Erythroblast (primary cell): ENCODE results near the gene YAF2.

Experiments
- DNase-seq, 2 experiments: peaks; one replicate each; lab custom pipeline; 2025; lab: John Stamatoyannopoulos, UW
- GATA1 ChIP-seq: IDR thresholded peaks from 2 replicates; pipeline ENCODE4 v1.6.1; 2011; ENCODE audit warnings: low read depth, mild to moderate bottlenecking, control low read depth, low read length, moderate library complexity
- POLR2A ChIP-seq: IDR thresholded peaks from 2 replicates; pipeline ENCODE4 v1.6.1; 2011; ENCODE audit warnings: mild to moderate bottlenecking, low read length

Gene YAF2

DNA sequence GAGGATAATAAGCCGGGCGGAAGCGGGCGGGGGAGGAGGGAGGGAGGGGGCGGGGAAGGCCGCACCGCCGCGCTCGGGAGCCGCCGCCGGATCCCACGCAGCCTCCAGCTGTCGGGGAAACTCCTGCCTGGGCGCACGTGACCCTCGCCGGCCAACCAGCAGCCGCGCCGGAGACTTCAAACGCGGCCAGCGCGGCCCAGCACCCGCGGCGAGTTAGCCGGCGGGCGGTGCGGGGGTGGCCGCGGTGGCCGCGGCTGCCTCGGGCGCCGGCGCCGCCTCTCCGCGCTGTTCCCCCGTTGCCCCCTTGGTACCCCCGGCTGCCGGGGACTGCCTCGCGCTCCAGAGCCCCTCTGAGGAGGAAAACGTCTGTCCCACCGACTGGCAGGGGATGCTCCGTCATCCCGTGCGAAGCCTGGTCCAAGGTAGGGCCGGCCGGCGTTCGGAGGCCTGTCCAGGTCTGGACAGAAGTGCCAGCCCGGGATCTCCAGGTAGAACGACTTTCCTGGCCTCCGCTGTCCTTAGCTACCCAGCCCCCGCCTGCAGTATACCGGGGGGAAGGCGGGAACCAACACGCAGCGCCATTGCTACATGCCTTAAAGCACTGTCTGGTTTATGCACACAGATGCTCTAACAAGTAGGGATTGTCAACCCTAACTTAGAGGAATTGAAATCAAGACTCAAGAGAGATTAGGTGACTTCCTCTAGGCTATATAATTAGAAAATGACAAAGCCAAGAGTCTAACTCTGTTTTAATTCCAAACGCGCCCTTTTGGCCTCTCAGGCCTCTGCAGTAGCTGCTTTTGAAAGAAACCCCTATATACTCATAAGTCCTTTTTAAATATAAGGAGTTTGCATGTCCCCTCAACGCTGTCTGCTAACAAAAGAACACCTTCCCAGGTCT, at the start of gene YAF2:
Gene YAF2, minus strand, starts transcription at position 9 of the 901 bp plus-strand sequence. CDS start 68 bp downstream, outside the sequence.
- TF ChIP-seq GATA1 (no peak), POLR2A (peak; percentile 89)
- DNase-seq, result peak; percentile 91 to 95

GRCh38 chr12:42286741-42287140, 48.7 kb upstream of the YAF2 start:
- DNase-seq, result no peak
- TF ChIP-seq GATA1, result no peak
- TF ChIP-seq POLR2A, result no peak

GRCh38 chr12:42285431-42285830, 47.4 kb upstream of the YAF2 start:
- DNase-seq, result no peak
- TF ChIP-seq GATA1 (no peak), POLR2A (no peak)

DNA sequence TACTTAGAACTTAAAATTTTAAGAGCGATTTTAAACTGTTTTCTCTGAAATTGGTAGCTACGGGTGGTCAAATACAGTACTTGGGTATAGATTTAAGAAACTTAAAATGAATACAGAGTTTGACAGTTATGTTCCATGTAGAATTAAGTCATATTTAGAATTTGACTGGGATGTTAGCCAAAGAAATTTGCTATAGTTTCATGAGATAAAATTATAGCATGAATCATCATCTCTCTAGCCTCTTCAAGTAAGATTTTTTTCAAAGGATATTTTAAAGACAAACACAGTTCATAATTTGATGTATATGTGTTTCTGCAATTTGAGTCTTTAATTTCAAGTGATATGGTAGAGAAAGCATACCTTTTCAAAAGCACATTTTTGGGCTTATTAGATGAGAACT, 46.8 kb upstream of the YAF2 start:
- TF ChIP-seq GATA1, result no peak
- TF ChIP-seq POLR2A, result no peak
- no peak for DNase-seq

DNA sequence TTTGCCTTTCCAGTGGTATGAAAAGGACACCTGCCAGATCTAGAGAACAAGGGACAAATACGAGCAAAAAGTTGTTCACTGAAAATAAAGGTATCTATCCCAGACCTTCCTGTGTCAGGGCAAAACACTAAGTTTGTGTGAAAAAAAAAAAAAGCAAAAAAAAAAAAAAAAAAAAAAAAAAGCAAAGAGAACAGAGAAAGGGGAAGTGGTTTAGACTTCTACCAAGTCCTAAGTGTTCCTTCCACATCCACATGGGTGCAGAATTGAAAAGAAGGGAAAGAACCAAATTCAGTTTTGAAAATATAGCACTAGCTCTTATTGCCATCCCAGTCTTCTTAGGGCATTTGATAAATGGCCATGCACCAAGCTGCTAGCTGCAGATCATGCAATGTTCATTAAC, 46.1 kb upstream of the YAF2 start:
- no peak for TF ChIP-seq POLR2A
- no peak for TF ChIP-seq GATA1
- DNase-seq, result no peak

DNA sequence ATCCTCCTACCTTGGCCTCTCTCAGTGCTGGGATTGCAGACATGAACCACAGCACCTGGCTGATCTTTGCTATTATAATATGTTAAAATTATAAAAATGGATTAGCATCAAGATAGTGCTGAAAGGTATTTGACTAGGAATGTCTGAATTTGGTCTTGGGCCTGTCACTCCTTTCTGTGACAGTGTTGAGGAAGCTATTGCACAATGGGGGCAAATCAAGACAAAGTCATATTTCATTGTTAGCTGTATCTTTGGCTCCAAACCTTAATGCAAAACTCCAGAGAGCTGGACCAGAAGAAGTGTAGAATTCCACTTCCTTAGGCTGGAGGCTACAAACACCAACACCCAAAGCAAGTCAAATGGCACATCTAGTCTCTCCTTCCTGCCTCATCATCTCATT, 45.7 kb upstream of the YAF2 start:
- DNase-seq, result no peak

GRCh38 chr12:42282294-42282693, 44.2 kb upstream of the YAF2 start:
- no peak for DNase-seq
- no peak for TF ChIP-seq POLR2A
- TF ChIP-seq GATA1, result no peak

More for the DNA sequence above, 45.7 kb upstream of the YAF2 start:
- TF ChIP-seq GATA1, result no peak
- TF ChIP-seq POLR2A, result no peak

DNA sequence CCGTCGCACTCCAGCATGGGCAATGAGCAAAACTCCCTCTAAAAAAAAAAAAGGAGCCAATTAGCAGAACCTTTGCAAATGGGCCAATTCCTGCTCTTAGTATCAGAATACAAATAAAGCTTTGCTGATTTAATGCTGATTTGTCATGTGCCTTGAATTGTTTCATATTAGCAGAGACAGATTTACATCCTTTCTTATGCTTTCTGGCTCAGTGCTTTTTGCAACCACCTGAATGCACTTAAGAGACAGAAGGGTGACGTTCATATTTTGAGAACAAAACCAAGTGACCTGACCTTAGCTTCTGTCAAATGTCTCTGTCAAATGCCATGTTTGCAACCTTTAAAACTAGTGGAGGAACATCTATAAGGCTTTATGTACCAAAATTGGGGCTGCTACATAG, 43.8 kb upstream of the YAF2 start:
- no peak for TF ChIP-seq GATA1
- TF ChIP-seq POLR2A, result no peak
- DNase-seq, result no peak

- no peak for DNase-seq
- TF ChIP-seq GATA1 (no peak), POLR2A (no peak)
These were observed 43.2 kb upstream of the YAF2 start for GRCh38 chr12:42281278-42281677.

DNA sequence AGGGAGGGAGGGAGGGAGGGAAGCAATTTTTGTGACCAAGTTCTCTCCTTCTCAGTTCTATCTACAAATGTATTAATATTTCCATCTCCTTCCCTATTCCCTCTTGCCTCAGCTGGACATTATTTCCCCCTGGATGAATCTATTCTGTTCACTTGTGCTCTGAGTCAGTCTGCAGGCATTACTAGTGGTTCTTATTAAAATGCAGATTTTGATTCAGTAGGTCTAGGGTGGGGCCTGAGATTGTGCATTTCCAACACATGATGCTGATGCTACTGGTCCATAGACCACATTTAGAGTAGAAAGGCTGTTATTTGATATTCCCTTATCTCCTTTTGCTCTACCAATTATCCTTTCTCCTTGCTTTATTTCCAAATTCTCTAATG, 40.1 kb upstream of the YAF2 start:
- TF ChIP-seq POLR2A (no peak), GATA1 (no peak)
- no peak for DNase-seq

DNA sequence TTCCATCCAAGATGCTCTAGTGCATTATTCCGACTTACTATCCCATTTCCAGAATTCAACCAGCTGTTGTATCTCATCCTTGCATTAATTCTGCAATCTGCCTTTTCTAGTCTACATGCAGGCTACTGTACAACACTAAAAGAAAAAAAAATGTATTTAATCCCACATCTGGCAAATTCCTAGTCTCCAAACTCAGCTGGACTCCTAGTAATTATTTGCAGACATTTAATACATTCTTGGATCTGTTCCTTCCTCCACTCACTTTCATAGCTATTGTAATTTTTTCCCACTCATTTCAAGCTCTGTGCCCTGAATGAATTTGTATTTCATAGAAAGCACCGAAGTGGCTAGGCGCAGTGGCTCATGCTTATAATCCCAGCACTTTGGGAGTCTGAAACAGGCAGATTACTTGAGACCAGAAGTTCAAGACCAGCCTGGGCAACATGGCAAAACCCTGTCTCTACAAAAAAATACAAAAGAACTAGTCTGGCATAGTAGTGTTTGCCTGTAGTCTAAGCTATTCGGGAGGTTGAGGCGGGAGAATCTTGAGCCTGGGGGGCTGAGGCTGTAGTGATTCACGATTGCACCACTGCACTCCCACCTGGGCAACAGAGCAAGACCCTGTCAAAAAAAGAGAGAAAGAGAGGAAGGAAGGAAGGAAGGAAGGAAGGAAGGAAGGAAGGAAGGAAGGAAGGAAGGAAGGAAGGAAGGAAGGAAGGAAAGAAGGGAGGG, 39.5 kb upstream of the YAF2 start:
- TF ChIP-seq POLR2A, result no peak
- TF ChIP-seq GATA1, result no peak
- DNase-seq, result no peak

GRCh38 chr12:42275499-42275898, 37.5 kb upstream of the YAF2 start:
- no peak for DNase-seq
- TF ChIP-seq GATA1, result no peak
- TF ChIP-seq POLR2A, result no peak

DNA sequence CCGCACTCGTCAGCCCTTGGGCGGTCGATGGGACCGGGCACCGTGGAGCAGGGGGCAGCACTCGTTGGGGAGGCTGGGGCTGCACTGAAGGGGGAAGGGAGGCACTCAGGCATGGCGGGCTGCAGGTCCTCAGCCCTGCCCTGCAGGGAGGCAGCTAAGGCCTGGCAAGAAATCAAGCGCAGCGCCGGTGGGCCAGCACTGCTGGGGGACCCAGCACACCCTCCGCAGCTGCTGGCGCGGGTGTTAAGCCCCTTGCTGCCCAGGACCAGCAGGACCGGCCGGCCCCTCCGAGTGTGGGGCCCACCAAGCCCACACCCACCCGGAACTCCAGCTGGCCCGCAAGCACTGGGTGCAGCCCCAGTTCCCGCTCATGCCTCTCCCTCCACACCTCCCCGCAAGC, 35.7 kb upstream of the YAF2 start:
- TF ChIP-seq POLR2A (no peak), GATA1 (no peak)
- no peak for DNase-seq

DNA sequence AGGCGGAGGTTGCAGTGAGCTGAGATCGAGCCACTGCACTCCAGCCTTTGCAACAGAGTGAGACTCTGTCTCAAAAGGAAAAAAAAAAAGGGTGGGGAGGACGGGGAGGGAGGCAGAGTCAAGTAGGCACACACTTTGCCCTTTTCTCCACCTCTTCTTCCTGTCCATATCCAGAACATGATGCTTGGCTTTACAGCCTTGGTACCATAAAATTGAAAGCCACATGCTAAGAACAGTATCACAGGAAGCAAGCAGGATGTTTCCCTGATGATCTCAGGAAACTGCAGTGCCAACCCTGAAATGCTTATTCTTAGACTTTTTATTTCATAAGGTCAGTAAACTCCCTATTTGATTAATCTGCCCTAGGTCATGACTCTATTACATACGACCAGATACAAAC, 32.5 kb upstream of the YAF2 start:
- DNase-seq, result no peak
- TF ChIP-seq GATA1 (no peak), POLR2A (no peak)
